ENCODE results near the gene NR4A1. TPM values are rescaled to one million over a fixed set of nuclear protein-coding genes. Genes with fewer than 3 reads are reported as not detected.

The NR4A1 gene
- total RNA-seq, 4 donors from 2014 or later = 31.7 to 297 (median 135) TPM

DNA sequence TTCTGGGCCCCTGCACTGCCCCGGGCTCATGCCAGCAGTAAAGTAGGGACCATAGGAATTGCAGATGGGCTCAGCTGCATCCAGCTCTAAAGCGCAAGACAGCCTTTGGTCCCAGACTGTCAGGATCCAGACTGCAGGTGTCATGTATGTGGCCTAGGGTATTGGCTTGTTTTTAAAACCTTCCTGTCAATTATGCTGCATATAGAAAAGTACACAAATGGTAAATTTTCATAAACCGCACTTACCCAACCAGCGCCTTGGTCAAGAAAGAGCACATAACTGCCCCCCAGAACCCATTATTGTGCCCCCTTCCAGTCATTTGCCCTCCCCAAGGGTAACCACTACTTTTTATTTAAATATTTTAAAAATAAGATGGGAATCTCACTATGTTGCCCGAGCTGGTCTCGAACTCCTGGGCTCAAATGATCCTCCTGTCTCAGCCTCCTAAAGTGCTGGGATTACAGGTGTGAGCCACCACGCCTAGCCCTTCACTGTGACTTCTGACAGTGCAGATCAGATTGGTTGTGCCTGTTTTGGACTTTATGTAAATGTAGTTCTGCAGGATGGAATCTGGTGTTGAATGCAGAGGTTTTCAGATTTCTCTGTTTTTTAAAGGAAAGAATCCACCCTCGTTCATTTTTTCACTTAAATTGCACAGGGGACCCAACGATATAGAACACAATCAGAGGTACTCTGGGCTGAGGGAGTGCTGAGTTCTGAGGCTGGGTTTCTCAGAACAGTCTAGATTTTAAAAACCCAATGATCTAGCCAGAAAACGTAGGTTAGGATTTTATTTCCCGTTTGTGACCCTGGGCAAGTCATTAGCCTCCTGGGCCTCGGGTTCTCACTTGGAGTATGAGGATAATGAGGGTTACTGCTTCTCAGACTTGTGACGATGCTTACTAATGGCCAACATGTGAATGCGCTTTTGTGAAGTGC, 6.7 kb downstream of the NR4A1 start:
- intact Hi-C loops (cut with DNase I; ENCODE audit: low total_unique reads) = no loop called here
- Histone ChIP-seq H3K27ac (no peak overlapping the region), H3K9me3 (no peaks in the 10 kb centered on the region), H3K36me3 (no peaks in the 10 kb centered on the region), H3K4me1 (peaks cover 0 to 11% of the 10 kb centered on the region in 2 donors), H3K27me3 (no peaks in the 10 kb centered on the region), H3K4me3 (no peak overlapping the region)
- no peak for DNase-seq
- TF ChIP-seq, protein P1, sequence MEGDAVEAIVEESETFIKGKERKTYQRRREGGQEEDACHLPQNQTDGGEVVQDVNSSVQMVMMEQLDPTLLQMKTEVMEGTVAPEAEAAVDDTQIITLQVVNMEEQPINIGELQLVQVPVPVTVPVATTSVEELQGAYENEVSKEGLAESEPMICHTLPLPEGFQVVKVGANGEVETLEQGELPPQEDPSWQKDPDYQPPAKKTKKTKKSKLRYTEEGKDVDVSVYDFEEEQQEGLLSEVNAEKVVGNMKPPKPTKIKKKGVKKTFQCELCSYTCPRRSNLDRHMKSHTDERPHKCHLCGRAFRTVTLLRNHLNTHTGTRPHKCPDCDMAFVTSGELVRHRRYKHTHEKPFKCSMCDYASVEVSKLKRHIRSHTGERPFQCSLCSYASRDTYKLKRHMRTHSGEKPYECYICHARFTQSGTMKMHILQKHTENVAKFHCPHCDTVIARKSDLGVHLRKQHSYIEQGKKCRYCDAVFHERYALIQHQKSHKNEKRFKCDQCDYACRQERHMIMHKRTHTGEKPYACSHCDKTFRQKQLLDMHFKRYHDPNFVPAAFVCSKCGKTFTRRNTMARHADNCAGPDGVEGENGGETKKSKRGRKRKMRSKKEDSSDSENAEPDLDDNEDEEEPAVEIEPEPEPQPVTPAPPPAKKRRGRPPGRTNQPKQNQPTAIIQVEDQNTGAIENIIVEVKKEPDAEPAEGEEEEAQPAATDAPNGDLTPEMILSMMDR (IDR thresholded peaks at IDR 0.05) = no peak
- no peak for TF ChIP-seq POLR2A (IDR thresholded peaks at IDR 0.05)

DNA sequence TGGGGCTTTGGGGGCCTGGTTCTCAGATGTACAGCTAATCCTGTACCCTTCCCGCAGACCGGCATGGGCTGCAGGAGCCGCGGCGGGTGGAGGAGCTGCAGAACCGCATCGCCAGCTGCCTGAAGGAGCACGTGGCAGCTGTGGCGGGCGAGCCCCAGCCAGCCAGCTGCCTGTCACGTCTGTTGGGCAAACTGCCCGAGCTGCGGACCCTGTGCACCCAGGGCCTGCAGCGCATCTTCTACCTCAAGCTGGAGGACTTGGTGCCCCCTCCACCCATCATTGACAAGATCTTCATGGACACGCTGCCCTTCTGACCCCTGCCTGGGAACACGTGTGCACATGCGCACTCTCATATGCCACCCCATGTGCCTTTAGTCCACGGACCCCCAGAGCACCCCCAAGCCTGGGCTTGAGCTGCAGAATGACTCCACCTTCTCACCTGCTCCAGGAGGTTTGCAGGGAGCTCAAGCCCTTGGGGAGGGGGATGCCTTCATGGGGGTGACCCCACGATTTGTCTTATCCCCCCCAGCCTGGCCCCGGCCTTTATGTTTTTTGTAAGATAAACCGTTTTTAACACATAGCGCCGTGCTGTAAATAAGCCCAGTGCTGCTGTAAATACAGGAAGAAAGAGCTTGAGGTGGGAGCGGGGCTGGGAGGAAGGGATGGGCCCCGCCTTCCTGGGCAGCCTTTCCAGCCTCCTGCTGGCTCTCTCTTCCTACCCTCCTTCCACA, 7.6 kb downstream of the NR4A1 start:
- intact Hi-C loops (cut with DNase I; ENCODE audit: low total_unique reads) = no loop called here
- Histone ChIP-seq H3K4me3 (no peak overlapping the region), H3K4me1 (peaks cover 0 to 2% of the 10 kb centered on the region in 2 donors), H3K9me3 (no peaks in the 10 kb centered on the region), H3K36me3 (no peaks in the 10 kb centered on the region), H3K27me3 (no peaks in the 10 kb centered on the region), H3K27ac (no peak overlapping the region)
- DNase-seq = peak in 1 of 2 donors; percentile 30
- TF ChIP-seq, protein P1 (IDR thresholded peaks at IDR 0.05) = no peak

DNA sequence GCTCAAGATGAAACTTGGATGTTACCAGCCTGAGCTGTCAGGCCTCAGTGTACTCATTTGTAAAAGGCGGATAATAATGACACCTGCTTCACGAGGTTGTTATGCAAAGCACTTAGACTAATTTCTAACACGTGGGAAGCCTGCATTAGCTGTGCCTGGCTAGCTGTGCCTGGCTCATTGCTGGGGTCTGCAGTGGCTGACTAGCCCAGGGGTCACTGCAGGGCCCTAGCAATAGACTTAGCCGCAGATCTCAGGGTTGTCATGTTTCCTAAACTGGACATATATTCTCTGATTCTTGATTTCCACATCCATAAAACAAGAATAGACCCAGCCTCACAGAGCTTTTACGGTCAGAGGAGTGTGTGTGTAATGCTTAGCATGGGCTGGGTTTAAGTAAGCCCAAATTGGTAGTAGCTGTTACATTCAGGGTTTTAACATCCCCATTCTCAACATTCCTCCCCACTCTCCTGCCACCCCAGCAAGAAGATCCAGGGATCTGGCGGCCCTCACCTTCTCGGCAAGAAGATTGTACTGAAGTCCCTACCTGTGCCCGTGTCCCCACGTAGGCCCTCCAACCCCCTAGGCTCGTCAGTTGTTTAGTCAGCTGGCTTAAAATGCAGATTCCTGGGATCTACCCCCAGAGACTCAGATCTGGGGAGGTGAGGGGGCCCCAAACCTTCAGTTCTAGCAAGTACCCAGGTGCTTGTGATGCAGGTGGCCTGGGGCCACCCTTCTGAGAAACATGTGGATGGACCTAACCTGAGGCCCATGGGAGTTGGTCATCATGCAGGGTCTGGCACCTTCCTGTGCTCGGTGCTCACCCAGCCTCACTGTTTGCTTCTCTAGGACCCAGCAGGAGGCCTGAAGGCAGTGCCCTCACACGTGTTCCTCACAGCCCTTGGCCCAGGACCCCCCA, 8.6 kb downstream of the NR4A1 start:
- TF ChIP-seq POLR2A (IDR thresholded peaks at IDR 0.05) = no peak
- TF ChIP-seq, protein P1 (IDR thresholded peaks at IDR 0.05) = no peak
- Histone ChIP-seq H3K4me3 (no peak overlapping the region), H3K9me3 (no peaks in the 10 kb centered on the region), H3K27me3 (no peaks in the 10 kb centered on the region), H3K36me3 (no peaks in the 10 kb centered on the region), H3K4me1 (no peaks in the 10 kb centered on the region), H3K27ac (peak overlapping the region in 1 of 2 donors; percentile 6)
- DNase-seq = peak in 1 of 2 donors; percentile 23
- intact Hi-C loops (cut with DNase I; ENCODE audit: low total_unique reads) = no loop called here

DNA sequence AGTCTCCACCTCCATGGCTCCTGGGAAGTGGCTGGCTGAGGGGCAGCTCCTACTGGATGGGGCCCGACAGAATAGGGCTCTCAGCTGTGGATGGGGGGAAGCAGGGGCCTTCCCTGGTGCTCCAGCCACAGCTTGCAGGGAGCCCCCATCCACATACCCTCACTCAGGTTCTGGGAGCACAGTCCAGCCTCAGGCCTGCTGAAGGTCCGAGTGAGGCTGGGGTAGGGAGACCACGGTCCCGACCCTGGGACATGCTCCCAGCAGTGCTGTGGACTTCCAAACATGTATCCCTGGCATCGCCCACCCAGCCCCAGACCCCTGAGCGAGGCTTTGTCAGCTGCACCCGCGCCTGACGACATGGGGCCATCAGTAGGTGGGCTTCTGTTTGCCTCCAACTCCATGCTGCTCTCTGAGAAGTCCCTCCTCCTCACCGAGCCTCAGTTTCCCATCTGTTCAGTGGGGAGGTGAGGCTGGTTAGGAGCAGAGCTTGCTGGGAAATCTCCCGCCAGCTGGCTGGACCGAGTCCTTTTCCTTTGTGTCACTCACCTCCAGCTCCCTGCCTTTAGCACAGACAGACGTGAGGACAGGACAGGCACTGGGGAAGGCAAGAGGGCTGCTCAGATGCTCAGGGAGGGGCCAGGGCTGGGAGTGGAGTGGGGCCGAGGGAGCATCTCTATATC, 9.4 kb downstream of the NR4A1 start:
- Histone ChIP-seq H3K4me3 (no peak overlapping the region), H3K4me1 (no peaks in the 10 kb centered on the region), H3K27me3 (no peaks in the 10 kb centered on the region), H3K27ac (no peak overlapping the region), H3K9me3 (no peaks in the 10 kb centered on the region), H3K36me3 (no peaks in the 10 kb centered on the region)
- TF ChIP-seq, protein P1 (IDR thresholded peaks at IDR 0.05) = no peak
- no peak for TF ChIP-seq POLR2A (IDR thresholded peaks at IDR 0.05)
- intact Hi-C loops (cut with DNase I; ENCODE audit: low total_unique reads) = no loop called here
- peak in 1 of 2 donors; percentile 21 for DNase-seq
